Activated CD4-positive, CD25-positive, alpha-beta regulatory T cell (primary cell): ENCODE results near the gene TUBE1.

ENCODE experiments used
- DNase-seq, 4 experiments: peaks; one replicate each; lab custom pipeline; 2025; lab: John Stamatoyannopoulos, UW

Gene TUBE1

DNA sequence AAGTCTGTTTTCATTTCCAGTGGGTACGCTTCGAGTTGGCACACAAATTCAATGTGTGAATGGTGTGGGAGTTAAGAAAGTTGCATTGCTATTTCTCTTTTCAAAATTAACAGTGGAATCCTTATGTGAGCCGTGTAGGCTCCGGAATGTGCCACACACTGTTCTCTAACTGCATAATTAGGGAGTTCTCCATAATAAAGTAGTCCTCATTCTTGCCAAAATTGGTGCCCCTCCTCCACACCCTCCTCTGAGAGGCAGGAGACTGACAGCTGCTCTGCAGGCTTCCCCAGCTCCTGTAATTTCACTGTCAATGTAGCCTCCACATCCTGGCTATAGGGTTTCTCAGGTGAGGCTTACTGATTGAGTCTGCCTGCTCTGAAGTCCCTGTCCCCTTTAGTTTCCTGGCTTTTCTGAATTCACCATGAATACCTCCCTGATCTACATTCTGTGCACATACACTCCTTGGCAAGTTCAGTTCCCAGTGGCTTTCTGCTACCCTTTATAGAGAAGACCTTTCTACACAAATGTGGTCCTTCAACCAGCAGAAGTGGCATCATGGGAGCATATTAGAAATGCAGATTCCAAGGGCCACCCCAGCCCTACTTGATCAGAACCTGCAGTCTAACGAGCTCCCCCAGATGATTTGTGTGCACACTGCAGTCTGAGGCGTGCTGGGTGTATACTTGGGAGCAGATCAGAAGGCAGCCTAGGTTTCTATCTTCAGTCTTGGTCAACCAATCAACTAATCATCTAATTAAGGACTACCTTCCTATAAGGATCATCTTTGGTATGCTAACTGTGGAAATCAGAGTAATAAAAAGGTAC, 53.3 kb downstream of the TUBE1 start:
- DNase-seq, result no peak

GRCh38 chr6:112032728-112033127, 54.6 kb downstream of the TUBE1 start:
- no peak for DNase-seq

- no peak for DNase-seq
These were observed 55.3 kb downstream of the TUBE1 start for GRCh38 chr6:112031960-112032359.

DNA sequence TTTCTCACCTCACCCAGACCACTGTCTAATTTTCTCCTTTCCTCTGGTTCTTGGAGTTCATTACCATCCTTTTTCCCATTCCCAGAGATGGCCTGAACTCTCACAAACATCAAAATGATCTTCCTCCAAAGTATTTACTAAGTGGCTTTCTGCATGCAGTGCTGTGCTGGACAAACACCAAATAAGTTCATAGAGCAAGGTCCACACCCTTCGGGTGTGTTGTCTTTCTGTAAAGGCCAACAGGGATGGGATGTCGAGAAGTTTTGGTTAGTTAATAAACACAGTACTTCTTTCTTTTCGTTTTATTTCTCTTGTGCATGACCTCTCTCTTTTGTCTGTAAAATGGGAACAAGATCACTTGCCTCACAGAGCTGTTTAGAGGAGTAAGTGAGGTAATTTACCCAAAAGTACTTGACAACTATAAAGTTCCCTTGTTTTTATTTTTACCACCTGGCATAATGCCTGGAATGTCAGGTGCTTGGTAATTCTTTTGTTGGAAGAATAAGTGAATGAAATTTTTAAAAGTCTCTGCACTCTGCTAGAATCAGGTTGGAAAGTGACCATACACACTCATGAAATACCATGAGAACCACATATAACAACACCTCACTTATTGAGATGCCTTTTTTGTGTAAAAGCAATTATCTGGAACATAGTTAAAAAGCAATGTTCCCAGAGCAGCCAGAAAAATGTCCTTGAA, 56.2 kb downstream of the TUBE1 start:
- DNase-seq, result no peak

GRCh38 chr6:112030206-112030960, 56.9 kb downstream of the TUBE1 start:
- no peak for DNase-seq

DNA sequence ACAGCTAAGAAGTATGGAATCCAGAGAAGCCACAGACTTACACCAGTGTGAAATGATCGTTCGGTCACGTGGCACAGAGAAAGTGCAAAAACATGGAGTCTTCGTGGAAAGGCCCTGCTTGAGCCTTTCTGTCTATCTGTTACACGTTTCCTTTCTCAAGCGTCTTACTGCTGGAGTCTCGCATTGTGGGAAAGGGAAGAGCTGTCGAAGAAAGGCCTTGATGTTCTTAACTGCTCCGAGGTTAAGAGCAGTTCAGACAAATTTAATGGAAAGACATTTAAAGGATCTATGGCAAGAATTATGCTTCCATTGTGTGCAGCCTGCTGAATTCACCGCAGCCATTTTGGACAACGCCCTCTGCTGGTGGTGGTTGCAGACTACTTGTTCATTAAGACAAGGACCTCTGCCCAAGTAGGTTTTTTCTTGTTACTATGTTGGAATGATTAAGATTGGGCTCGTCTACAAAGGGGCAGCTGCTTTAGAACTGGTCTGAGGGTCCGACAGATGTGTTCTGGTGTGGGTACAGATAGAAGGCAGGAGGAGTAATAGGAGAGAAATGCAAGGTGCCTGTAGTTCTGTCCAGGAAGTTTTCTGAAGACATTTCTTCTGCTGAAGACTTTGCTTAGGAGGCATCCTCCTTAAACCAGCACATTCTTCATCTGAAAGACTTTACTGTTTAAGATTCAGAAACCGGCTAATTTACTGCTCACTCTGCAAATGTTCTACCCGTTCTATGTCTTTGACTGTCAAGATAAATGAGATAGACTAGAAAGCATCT, 58.0 kb downstream of the TUBE1 start:
- peak; percentile 5 to 67 (median 44) for DNase-seq

- DNase-seq, result no peak
These were observed 59.2 kb downstream of the TUBE1 start for GRCh38 chr6:112027942-112028674.

GRCh38 chr6:112026933-112027332, 60.3 kb downstream of the TUBE1 start:
- DNase-seq, result no peak

DNA sequence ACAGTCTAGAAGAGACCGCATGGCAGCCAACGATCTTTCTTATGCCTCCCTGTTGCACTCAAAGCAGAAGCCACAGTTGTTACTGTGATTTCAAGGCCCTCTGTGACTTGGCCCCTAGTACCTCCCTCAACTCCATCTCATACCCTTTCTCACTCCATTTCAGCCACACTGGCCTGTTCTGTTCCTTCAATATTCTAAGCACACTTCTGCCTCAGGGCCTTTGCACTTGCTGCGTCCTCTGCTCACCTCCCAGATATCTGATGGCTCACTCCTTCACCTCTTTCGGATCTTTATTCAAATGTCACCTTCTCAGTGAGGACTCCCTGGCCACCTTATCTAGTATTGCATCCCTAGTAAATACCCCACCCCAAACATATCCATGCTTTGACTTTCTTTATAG, 62.8 kb downstream of the TUBE1 start:
- no peak for DNase-seq

- DNase-seq, result no peak
These were observed 64.5 kb downstream of the TUBE1 start for GRCh38 chr6:112022749-112023148.

- no peak for DNase-seq
These were observed 65.5 kb downstream of the TUBE1 start for GRCh38 chr6:112021691-112022310.
